Activated CD4-positive, alpha-beta T cell treated with anti-CD3 and anti-CD28 coated beads for 36 hours (primary cell): ENCODE results near the gene RASSF10. TPM values are rescaled to one million over a fixed set of nuclear protein-coding genes. Genes with fewer than 3 reads are reported as not detected.
A peak's percentile ranks its signal among the peaks of the same experiment; 100 is the strongest.

Experiments
- ATAC-seq: fragments of 200-7000 bp; cut with Tn5 transposase; one replicate; pipeline ENCODE4 v1.10.0; 2021; ENCODE audit warnings: mild to moderate bottlenecking, moderate library complexity
- CTCF ChIA-PET: fragments of 350-600 bp; sonication (Branson Sonifier 250); formaldehyde crosslinking; loops from one replicate; lab custom pipeline; 2021; ENCODE audit warnings: antibody characterized with exemption; lab: Charles Lee
- POLR2A ChIA-PET: fragments of 350-600 bp; sonication (Branson Sonifier 250); formaldehyde crosslinking; loops from one replicate; lab custom pipeline; 2021; ENCODE audit warnings: antibody characterized with exemption, inconsistent platforms; lab: Charles Lee
- DNase-seq: peaks from one replicate; pipeline ENCODE4 v3.0.0-alpha.2; 2020
- H3K27ac Mint-ChIP-seq: one replicate; pipeline ENCODE4 v1.8.0; 2021; ENCODE audit warnings: mixed read lengths
- H3K27me3 Mint-ChIP-seq: one replicate; pipeline ENCODE4 v1.8.0; 2021; ENCODE audit warnings: mixed read lengths
- H3K36me3 Mint-ChIP-seq: one replicate; pipeline ENCODE4 v1.8.0; 2021; ENCODE audit warnings: low read depth, mixed read lengths
- H3K4me1 Mint-ChIP-seq: one replicate; pipeline ENCODE4 v1.8.0; 2021; ENCODE audit warnings: mixed read lengths
- H3K4me3 Mint-ChIP-seq: one replicate; pipeline ENCODE4 v1.8.0; 2021; ENCODE audit warnings: mild to moderate bottlenecking, moderate library complexity, mixed read lengths
- H3K9me3 Mint-ChIP-seq: one replicate; pipeline ENCODE4 v1.8.0; 2021; ENCODE audit warnings: low read depth, mixed read lengths
- intact Hi-C, 2 experiments: fragments of 100-400 bp; cut with DNase I in 1 of 2; cut with micrococcal nuclease in 1 of 2; formaldehyde crosslinking; loops; one replicate each; pipeline versions ENCODE4 v1.14.2 to v1.15.1; 2022 to 2024; cut with DNase I, micrococcal nuclease
- total RNA-seq, 2 experiments: library from RNA; stranded (reverse); gene quantifications; one replicate each; pipeline ENCODE4 v1.2.3, GENCODE V29; 2021

Gene RASSF10
- total RNA-seq, 2 experiments from 2014 or later, result not detected

DNA sequence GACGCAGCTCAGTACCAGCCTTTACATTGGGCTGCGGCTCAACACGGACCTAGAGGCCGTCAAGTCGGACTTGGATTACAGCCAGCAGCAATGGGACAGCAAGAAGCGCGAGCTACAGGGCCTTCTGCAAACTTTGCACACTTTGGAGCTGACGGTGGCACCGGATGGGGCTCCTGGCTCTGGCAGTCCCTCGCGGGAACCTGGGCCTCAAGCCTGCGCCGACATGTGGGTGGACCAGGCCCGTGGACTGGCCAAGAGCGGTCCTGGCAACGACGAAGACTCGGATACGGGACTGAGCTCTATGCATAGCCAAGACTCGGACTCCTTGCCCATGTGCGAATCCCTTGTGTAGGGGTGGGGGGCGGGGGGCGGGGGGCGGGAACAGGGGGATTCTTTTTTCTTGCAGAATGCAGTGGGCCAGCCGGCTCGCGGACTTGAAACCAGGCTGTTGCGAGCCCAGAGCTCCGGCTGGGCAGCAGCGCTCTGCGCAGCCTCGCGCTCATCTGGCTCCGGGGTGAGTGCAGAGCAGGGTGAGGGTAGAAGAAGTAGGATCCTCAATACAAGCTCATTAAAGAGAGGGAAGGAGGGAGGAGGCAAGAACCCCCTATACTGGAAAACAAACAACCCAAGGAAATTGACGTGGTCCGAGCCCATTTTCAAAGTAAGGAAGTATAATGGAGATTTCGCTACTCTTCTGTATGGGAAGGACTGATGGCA is 1.8 kb downstream of the RASSF10 start:
- intact Hi-C loops, result no loop called here
- H3K36me3 Mint-ChIP-seq, result no peaks in the 10 kb centered on the region
- H3K27ac Mint-ChIP-seq, result no peak overlapping the region
- no peaks in the 10 kb centered on the region for H3K9me3 Mint-ChIP-seq
- H3K4me1 Mint-ChIP-seq, result no peaks in the 10 kb centered on the region
- peak; percentile 7 for DNase-seq
- no peak for ATAC-seq
- no peak overlapping the region for H3K4me3 Mint-ChIP-seq
- peaks cover 63% of the 10 kb centered on the region for H3K27me3 Mint-ChIP-seq
- ChIA-PET CTCF (interaction anchor here (0.5 to 0.6 kb wide), 2 partner anchors 17 to 243 kb away, joined by 3 to 4 read pairs; no protein-coding TSS in a partner anchor), POLR2A (no interaction called here)

DNA sequence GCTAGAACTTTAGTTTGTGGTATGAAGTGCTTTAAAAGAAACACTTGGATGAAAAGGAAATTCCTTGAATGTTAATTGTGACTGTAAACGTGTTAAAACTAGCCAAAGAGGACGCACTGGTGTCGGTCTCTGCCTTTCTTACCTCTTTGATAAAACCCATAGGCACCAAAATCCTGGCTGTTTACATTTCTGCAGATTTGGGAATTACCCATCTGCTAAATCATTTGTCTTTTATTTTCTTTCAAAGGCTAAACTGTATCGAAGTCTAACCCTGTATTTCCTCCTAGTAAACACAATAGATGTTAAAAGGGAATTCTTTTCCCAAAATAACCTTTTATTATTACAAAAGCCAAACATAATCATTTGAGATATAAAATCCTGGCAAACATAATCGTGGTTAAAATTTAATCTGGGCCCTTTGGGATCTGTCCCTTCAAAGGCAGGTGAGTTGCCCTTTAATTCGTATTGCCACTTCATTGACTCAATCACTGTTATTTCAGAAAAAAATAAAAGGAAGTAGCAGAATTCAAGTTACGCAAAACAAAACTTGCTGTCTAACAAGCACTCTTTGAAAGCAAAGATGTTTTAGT is 2.4 kb downstream of the RASSF10 start:
- no peak for ATAC-seq
- H3K27me3 Mint-ChIP-seq, result peaks cover 62% of the 10 kb centered on the region
- intact Hi-C loops, result no loop called here
- no peaks in the 10 kb centered on the region for H3K36me3 Mint-ChIP-seq
- H3K9me3 Mint-ChIP-seq, result no peaks in the 10 kb centered on the region
- H3K4me1 Mint-ChIP-seq, result no peaks in the 10 kb centered on the region
- no peak overlapping the region for H3K4me3 Mint-ChIP-seq
- CTCF ChIA-PET, result interaction anchor here (0.5 to 1.0 kb wide), 2 partner anchors 242 to 326 kb away, joined by 3 to 4 read pairs; no protein-coding TSS in a partner anchor
- no peak for DNase-seq
- no peak overlapping the region for H3K27ac Mint-ChIP-seq
- POLR2A ChIA-PET, result no interaction called here

DNA sequence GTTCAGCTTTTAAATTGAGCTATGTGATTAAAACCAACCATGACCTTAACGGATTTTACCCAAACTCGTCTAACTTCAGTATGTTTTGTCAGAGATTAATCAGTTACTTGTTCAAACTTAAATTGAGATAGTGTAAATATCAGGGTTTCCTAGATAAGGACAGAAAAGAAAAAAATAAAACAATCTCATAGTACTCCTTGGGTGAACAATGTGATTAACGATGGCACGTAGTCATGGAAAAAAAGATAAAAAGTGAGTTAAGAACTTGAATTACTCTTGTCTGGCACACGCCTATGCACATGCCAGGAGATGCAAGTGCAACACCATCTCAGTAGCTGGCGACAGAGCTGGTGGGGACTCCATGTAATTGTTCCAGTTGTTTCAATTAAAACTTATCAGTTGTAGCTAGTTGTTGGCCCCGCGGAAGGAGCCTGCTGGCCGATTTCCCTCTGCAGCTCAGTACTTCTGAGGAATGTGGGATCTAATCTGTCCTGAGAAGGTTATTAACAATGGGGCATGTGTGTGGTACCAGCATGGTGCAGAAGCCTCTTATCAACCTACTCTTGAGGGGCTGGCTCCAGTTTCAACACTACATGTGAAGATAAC is 3.0 kb downstream of the RASSF10 start:
- H3K36me3 Mint-ChIP-seq, result no peaks in the 10 kb centered on the region
- ChIA-PET POLR2A (no interaction called here), CTCF (interaction anchor here (1.0 to 1.3 kb wide), 2 partner anchors 48 to 325 kb away, joined by 4 read pairs; no protein-coding TSS in a partner anchor)
- no peak overlapping the region for H3K4me3 Mint-ChIP-seq
- no peaks in the 10 kb centered on the region for H3K9me3 Mint-ChIP-seq
- DNase-seq (no peak), ATAC-seq (no peak)
- peaks cover 56% of the 10 kb centered on the region for H3K27me3 Mint-ChIP-seq
- intact Hi-C loops, result no loop called here
- no peaks in the 10 kb centered on the region for H3K4me1 Mint-ChIP-seq
- H3K27ac Mint-ChIP-seq, result no peak overlapping the region

DNA sequence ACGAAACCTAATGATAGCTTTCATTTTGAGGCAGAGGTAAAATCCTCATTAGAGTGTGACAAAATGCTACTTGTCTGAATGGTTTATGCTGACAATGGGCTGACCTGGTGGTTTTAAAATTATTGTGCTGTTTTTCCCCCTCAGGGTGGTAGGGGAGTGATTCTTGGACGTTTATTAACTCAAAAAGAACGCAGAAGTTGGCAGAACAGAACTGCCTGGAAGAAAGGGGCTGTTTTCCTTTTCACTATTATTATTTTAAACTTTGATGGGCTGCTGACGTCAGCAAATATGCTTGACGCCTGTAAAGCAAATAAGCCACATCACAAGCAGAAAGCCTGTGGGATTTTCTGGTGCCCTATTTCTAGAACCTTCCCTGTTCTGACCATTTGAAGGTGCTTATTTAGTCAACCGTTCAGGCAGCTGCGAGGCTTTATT is 4.0 kb downstream of the RASSF10 start:
- H3K27me3 Mint-ChIP-seq, result peaks cover 50% of the 10 kb centered on the region
- no peaks in the 10 kb centered on the region for H3K4me1 Mint-ChIP-seq
- H3K27ac Mint-ChIP-seq, result no peak overlapping the region
- ATAC-seq, result no peak
- no peak for DNase-seq
- no peaks in the 10 kb centered on the region for H3K9me3 Mint-ChIP-seq
- intact Hi-C loops, result no loop called here
- POLR2A ChIA-PET, result interaction anchor here (0.6 kb wide), 1 partner anchor 389 kb away, joined by 3 read pairs; no protein-coding TSS in a partner anchor
- no peaks in the 10 kb centered on the region for H3K36me3 Mint-ChIP-seq
- CTCF ChIA-PET, result interaction anchor here (1.3 kb wide), 1 partner anchor 49 kb away, joined by 4 read pairs; no protein-coding TSS in a partner anchor
- H3K4me3 Mint-ChIP-seq, result no peak overlapping the region

DNA sequence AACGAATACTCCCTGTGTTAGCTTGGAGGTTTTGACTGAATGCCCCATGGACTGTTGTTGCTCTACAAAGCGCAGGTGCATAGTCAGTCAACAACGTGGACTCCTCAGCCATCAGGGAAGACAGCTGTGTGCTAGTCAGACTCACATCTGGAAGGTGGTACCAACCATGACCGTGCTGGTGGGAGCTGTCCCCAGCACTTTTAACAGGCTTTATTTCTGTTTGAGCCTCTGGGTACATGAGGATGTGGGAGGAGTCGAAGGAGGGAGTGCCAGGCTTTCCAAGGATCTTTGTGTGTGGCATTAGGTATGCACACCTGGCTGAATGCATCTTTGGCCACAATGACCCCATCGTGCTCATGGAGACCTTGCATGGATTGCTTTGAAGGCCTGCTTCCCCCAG is 6.6 kb downstream of the RASSF10 start:
- DNase-seq, result no peak
- intact Hi-C loops, result no loop called here
- Mint-ChIP-seq H3K27ac (no peak overlapping the region), H3K27me3 (peaks cover 39% of the 10 kb centered on the region), H3K4me3 (no peak overlapping the region), H3K36me3 (no peaks in the 10 kb centered on the region), H3K9me3 (no peaks in the 10 kb centered on the region), H3K4me1 (no peaks in the 10 kb centered on the region)
- no peak for ATAC-seq
- ChIA-PET POLR2A (no interaction called here), CTCF (interaction anchor here (0.6 kb wide), 1 partner anchor 511 kb away, joined by 3 read pairs; no protein-coding TSS in a partner anchor)

DNA sequence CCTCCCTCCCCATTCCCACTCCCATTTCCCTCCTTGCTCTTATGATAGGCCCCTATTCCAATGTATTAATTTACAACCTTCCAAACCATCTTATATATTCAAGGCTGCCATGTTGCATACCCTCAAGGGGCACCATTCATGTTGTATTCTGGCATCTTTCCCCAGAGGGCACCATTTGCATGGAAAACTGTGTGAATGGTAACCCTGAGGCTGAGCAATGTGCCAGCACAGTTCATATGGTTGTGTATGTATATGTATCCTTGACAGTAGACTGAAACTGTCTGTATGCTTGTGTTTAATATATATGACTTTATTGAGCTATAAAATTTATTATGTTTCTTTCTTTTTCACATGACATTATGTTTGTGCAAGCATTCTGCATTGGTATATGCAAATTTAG is 7.3 kb downstream of the RASSF10 start:
- Mint-ChIP-seq H3K4me3 (no peak overlapping the region), H3K36me3 (no peaks in the 10 kb centered on the region), H3K4me1 (no peaks in the 10 kb centered on the region), H3K27me3 (peaks cover 33% of the 10 kb centered on the region), H3K27ac (no peak overlapping the region), H3K9me3 (no peaks in the 10 kb centered on the region)
- intact Hi-C loops, result no loop called here
- CTCF ChIA-PET, result no interaction called here
- POLR2A ChIA-PET, result no interaction called here
- DNase-seq (no peak), ATAC-seq (no peak)

DNA sequence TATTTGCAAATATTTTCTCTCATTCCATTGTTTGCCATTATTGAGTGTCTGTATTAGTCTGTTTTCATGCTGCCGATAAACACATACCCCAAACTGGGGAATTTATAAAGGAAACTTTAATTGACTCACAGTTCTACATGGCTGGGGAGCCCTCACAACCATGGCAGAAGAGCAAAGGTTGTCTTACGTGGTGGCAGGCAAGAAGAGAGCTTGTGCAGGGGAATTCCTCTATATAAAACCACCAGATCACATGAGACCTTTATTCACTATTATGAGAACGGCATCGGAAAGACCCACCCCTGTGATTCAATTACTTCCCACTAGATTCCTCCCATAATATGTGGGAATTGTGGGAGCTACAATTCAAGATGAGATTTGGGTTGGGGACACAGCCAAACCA is 10.2 kb downstream of the RASSF10 start:
- intact Hi-C loops, result no loop called here
- no peak for DNase-seq
- Mint-ChIP-seq H3K27ac (no peak overlapping the region), H3K27me3 (peaks cover 26% of the 10 kb centered on the region), H3K4me3 (no peak overlapping the region), H3K4me1 (no peaks in the 10 kb centered on the region), H3K36me3 (no peaks in the 10 kb centered on the region), H3K9me3 (no peaks in the 10 kb centered on the region)
- POLR2A ChIA-PET, result no interaction called here
- no peak for ATAC-seq
- CTCF ChIA-PET, result no interaction called here

DNA sequence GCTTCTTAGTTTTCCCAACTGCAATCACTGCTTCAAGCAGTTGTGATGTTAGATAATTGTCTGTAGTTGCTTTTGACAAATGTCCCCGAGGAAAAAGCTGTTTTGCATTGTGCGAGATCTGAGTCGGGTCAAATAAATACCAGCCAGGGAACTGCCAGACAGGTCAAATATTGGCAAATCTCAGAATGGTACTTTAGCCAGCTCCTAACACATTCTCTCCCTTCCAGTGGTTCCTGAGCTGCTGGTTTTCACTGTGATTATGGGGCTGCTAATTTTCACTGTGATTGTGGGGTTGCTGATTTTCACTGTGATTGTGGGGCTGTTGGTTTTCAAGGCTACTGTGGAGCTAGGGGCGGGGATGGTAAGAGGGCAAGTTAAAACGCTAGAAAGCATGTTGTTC is 14.3 kb downstream of the RASSF10 start:
- H3K27ac Mint-ChIP-seq, result no peak overlapping the region
- DNase-seq, result no peak
- peaks cover 21% of the 10 kb centered on the region for H3K27me3 Mint-ChIP-seq
- CTCF ChIA-PET, result interaction anchor here (0.8 kb wide), 1 partner anchor 1012 kb away, joined by 4 read pairs; no protein-coding TSS in a partner anchor
- ATAC-seq, result no peak
- no peaks in the 10 kb centered on the region for H3K36me3 Mint-ChIP-seq
- H3K9me3 Mint-ChIP-seq, result no peaks in the 10 kb centered on the region
- POLR2A ChIA-PET, result no interaction called here
- intact Hi-C loops, result no loop called here
- no peaks in the 10 kb centered on the region for H3K4me1 Mint-ChIP-seq
- H3K4me3 Mint-ChIP-seq, result no peak overlapping the region

DNA sequence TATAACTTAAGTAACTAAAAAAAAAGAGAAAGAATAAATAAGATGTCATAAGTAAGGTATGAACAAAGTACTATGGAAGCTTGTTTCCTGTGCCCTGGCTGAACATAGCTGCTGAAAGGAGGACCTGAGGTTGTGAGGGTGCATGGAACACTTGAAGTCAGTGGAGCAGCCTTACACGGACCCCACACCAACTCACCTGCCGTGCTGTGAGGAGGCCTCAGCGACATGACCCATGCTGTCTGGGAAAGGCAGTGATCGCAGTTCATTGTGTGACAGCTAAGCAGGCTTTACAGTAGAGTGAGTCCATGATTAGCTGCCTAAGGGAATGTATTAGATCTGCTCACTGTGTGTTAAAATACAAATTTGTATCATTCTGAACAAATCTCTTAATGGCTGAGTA is 17.6 kb downstream of the RASSF10 start:
- Mint-ChIP-seq H3K27me3 (peaks cover 19% of the 10 kb centered on the region), H3K27ac (no peak overlapping the region), H3K9me3 (no peaks in the 10 kb centered on the region), H3K4me3 (no peak overlapping the region), H3K4me1 (no peaks in the 10 kb centered on the region), H3K36me3 (no peaks in the 10 kb centered on the region)
- ChIA-PET CTCF (no interaction called here), POLR2A (no interaction called here)
- DNase-seq (no peak), ATAC-seq (no peak)
- intact Hi-C loops, result no loop called here

DNA sequence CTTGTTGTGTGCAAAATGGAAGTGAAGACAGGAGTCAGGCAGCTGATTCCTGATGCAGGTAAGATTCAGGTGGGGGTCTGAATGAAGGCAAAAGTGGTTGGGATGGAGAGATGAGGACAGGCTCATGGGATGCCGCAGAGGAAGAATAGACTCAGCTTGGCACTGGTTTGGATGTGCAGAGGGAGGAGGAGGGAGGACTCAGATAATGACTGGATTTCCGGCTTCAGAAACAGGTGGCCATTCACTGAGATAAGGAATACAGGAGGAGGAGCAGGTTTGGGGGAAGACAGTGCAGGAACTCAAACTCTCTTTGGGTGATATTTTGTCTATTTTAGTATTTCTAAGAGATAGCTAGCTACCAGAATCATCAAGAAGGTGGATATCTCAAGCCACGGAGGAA is 19.2 kb downstream of the RASSF10 start:
- H3K4me1 Mint-ChIP-seq, result no peaks in the 10 kb centered on the region
- CTCF ChIA-PET, result interaction anchor here (0.6 kb wide), 1 partner anchor 18 kb away, joined by 4 read pairs; no protein-coding TSS in a partner anchor
- ATAC-seq (no peak), DNase-seq (no peak)
- peaks cover 8% of the 10 kb centered on the region for H3K27me3 Mint-ChIP-seq
- intact Hi-C loops, result no loop called here
- no peak overlapping the region for H3K27ac Mint-ChIP-seq
- no peak overlapping the region for H3K4me3 Mint-ChIP-seq
- no peaks in the 10 kb centered on the region for H3K9me3 Mint-ChIP-seq
- no peaks in the 10 kb centered on the region for H3K36me3 Mint-ChIP-seq
- POLR2A ChIA-PET, result no interaction called here

DNA sequence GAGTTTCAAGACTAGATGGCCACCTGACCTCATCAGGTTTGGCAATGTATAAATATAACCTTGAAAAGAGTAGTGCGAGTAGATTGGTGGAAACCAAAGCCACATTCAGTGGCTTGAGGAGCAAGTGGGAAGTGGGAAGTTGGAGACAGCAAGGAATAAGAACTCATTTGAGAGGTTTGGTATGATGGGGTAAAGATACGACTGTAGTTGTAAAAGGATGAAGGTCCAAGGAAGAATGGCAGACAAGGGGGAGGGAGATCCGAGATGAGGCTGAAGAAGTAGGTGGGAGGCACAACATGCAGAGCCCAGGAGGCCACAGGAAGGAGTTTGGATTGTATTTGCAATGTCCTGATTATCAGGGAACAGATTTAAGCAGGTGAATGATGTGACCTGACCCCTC is 20.8 kb downstream of the RASSF10 start:
- CTCF ChIA-PET, result no interaction called here
- H3K36me3 Mint-ChIP-seq, result no peaks in the 10 kb centered on the region
- H3K9me3 Mint-ChIP-seq, result no peaks in the 10 kb centered on the region
- H3K27ac Mint-ChIP-seq, result no peak overlapping the region
- H3K4me1 Mint-ChIP-seq, result no peaks in the 10 kb centered on the region
- no peak for DNase-seq
- no peak for ATAC-seq
- H3K27me3 Mint-ChIP-seq, result peaks cover 10% of the 10 kb centered on the region
- POLR2A ChIA-PET, result no interaction called here
- no peak overlapping the region for H3K4me3 Mint-ChIP-seq
- intact Hi-C loops, result no loop called here
